GM12878 (cell line): Measurements from ENCODE around the gene PLXNA4.

Experiments
- FOS ChIP-seq: IDR thresholded peaks from 3 replicates; pipeline ENCODE4 v1.6.1; 2011; ENCODE audit warnings: borderline replicate concordance; ENCODE audit not compliant: insufficient read length; ENCODE audit errors: extremely low read depth
- MEF2A ChIP-seq: IDR thresholded peaks from 2 replicates; pipeline ENCODE4 v1.6.1; 2011; ENCODE audit warnings: low read depth, mild to moderate bottlenecking, low read length, moderate library complexity; ENCODE audit not compliant: insufficient read depth
- POLR2A ChIP-seq: IDR thresholded peaks from 2 replicates; pipeline ENCODE4 v1.6.1; 2011; ENCODE audit warnings: low read depth, mild to moderate bottlenecking, low read length
- POLR2AphosphoS5 ChIP-seq: IDR thresholded peaks from 2 replicates; pipeline ENCODE4 v1.6.1; 2011; ENCODE audit warnings: mild to moderate bottlenecking, low read length, inconsistent platforms
- ZNF274 ChIP-seq: IDR thresholded peaks from one replicate; pipeline ENCODE4 v1.8.0; 2011; ENCODE audit not compliant: insufficient read length, insufficient read depth
- ZNF622 ChIP-seq: fragments of 450-650 bp; IDR thresholded peaks from 2 replicates; pipeline ENCODE4 v1.6.1; 2017; ENCODE audit warnings: mild to moderate bottlenecking, inconsistent platforms
- TF ChIP-seq, protein P1 (sequence below): IDR thresholded peaks from 2 replicates; pipeline ENCODE4 v1.6.1; 2012; ENCODE audit warnings: low read depth, low read length, improper control_type of control experiment
- TF ChIP-seq, protein P2 (sequence below), 3 experiments: IDR thresholded peaks in 2 of 3; conservative IDR thresholded peaks in 1 of 3; 2 replicates each; pipeline ENCODE4 v1.5.1; 2011; ENCODE audit warnings: low read depth in 3 of 3, low read length in 3 of 3, mild to moderate bottlenecking in 3 of 3, control low read depth in 2 of 3, moderate library complexity in 2 of 3, inconsistent platforms in 1 of 3, mixed read lengths in 1 of 3; ENCODE audit not compliant: control insufficient read depth in 2 of 3, insufficient read depth in 1 of 3; ENCODE audit errors: extremely low read depth in 1 of 3

GRCh38 chr7:132134814-132135445, 441.3 kb downstream of the PLXNA4 start:
- TF ChIP-seq MEF2A (no peak), POLR2AphosphoS5 (no peak), POLR2A (no peak), ZNF274 (no peak), FOS (no peak), ZNF622 (no peak)
- TF ChIP-seq, protein P1, sequence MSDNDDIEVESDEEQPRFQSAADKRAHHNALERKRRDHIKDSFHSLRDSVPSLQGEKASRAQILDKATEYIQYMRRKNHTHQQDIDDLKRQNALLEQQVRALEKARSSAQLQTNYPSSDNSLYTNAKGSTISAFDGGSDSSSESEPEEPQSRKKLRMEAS, result no peak
- TF ChIP-seq, protein P2, sequence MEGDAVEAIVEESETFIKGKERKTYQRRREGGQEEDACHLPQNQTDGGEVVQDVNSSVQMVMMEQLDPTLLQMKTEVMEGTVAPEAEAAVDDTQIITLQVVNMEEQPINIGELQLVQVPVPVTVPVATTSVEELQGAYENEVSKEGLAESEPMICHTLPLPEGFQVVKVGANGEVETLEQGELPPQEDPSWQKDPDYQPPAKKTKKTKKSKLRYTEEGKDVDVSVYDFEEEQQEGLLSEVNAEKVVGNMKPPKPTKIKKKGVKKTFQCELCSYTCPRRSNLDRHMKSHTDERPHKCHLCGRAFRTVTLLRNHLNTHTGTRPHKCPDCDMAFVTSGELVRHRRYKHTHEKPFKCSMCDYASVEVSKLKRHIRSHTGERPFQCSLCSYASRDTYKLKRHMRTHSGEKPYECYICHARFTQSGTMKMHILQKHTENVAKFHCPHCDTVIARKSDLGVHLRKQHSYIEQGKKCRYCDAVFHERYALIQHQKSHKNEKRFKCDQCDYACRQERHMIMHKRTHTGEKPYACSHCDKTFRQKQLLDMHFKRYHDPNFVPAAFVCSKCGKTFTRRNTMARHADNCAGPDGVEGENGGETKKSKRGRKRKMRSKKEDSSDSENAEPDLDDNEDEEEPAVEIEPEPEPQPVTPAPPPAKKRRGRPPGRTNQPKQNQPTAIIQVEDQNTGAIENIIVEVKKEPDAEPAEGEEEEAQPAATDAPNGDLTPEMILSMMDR (IDR thresholded peaks at IDR 0.05 in 2 of 3, conservative IDR thresholded peaks at IDR 0.05 in 1 of 3; ENCODE audit: control insufficient read depth in 2 of 3, extremely low read depth in 1 of 3, insufficient read depth in 1 of 3, low read depth in 3 of 3, low read length in 3 of 3), result no peak
